ENCODE measurements around the gene TTC28.
"Not testable (repeated sequence)": the region's sequence is repeated elsewhere in the genome, so short reads cannot be mapped to it uniquely, and the experiment has no call there.

Gene TTC28

DNA sequence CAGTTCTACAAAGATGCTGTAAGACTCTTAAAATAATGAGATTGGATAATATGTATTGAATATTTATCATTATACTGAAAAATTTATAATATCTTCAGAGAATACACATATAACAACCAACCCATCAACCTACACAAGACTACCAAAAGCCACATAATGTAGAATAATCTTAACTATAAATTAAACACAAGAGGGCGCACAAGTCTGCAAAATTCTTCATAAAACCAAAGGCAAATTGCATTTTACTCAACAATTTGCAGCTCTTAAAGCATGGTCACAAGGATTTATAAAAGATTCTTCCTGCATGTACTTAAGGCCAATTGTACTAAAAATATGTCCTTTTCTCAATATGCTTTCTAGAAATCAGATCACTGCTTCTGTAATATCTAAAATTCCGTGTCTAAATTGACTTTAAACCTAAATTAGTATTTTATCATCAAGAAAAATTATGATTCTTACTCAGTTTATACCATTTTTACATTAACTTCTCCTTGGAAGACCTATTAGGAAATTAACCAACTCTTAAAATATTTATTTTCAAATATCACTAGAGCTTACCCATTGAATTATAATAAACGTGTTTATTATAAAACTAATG is 79.0 kb downstream of the TTC28 start:
- peak; percentile 23 for DNase-seq

DNA sequence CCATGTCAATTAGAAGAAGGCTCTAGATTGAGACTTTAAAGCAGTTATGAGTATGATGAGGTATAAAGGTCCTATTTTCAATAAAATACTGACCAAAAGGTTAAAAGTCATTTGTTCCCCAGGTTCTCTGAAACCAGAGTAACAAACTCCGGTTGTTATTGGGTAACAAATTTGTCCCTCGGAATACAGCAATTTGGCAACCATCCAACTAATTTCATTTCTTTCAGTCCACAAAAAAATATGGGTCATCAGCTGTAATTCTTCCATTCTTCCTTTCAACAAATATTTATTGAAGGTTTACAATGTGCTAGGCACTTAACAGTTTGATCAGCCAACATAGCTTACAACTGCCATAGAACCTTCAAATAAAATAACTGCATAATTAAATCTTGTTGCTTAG is 79.9 kb downstream of the TTC28 start:
- DNase-seq = no peak

DNA sequence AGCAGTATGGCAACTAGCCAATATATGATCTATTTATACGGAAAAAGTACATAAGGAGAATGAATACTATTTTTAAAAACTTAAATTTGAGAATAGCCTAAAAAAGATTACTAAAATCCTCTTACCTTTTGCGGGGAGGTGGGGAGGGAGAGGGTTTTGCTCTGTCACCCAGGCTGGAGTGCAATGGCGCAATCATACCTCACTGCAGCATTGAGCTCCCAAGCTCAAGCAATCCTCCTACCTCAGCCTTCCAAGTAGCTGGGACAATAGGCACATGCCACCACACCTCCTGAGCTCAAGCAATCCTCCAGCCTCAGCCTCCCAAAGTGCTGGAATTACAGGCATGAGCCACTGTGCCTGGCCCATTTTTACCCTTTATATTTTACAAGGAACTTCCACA is 82.0 kb downstream of the TTC28 start:
- DNase-seq = no peak

DNA sequence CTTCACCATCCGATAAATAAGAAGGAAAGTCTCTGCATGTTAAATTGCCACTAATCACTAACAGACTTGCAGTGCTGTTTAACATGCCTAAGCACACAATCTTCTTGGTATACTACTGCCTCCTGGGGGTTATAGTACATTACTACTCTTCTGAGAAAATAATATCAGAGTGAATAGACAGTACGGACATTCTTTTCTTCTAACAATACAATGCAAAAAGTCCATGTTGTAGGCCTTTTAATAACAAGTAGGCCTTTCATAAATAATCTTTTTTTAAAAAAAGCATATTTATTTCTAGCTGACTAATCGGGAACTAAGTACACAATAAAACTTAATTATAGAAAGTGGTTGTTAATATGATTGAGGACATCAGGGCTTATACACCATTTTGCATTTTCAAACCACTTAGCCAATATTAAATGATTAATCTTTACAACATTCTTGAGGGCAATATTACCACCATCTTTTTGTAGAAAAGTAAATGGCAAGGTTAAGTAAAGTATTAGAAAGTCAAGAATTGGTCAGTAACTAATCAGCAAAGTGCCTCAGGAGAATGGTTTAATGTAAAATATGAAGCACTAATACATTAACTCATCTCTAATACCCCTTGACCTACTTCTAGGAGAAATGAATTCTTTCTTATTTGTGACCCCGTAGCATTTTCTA is 84.7 kb downstream of the TTC28 start:
- DNase-seq = peak; percentile 41

DNA sequence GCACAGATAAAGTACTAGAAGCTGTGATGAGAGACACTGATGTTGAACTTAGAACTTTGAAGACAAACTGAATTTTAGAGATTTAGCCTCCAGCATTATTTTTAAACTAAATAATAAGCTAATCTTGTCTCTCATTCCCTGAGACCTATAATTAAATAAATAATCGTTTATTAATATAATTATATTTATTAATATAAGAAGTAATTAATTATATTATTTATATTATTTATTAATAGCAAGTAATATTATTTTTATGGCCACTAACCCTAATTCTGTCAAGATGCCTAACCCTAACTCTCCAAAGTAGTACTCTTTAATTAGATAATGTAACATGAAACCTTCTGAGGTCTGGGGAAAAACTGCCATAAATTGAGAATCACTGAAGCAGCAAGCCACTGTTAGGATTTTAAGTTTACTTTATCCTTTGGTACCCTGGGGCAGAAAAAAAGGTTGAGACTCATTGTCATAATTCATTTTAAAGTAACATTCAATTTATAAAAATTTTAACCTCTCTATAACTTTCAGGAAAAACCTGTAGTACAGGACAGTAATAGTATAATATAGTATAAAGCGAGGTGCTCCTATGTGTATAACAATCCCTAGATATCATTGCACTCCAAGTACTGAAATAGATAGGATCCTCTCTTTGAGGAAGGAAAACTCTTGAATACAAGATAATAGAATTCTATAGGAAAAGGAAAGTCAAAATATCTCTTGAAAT is 85.4 kb downstream of the TTC28 start:
- DNase-seq = no peak

DNA sequence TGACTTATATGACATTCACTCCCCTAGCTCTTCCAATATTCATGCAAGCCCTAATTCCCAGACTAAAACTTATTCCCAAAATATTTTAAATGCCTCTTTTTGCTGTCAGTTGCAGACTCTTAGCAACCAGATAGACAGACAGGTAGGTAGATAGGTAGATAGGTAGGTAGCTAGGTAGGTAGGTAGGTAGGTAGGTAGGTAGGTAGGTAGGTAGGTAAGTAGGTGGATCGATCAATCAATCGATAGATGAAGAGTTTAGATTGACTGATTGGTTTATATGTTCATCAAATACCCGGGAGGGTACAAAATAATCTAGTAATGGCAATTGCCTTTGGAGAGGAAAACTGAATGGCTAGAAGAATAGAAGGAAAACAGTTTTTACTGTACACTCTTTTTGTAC is 86.3 kb downstream of the TTC28 start:
- DNase-seq = no peak

DNA sequence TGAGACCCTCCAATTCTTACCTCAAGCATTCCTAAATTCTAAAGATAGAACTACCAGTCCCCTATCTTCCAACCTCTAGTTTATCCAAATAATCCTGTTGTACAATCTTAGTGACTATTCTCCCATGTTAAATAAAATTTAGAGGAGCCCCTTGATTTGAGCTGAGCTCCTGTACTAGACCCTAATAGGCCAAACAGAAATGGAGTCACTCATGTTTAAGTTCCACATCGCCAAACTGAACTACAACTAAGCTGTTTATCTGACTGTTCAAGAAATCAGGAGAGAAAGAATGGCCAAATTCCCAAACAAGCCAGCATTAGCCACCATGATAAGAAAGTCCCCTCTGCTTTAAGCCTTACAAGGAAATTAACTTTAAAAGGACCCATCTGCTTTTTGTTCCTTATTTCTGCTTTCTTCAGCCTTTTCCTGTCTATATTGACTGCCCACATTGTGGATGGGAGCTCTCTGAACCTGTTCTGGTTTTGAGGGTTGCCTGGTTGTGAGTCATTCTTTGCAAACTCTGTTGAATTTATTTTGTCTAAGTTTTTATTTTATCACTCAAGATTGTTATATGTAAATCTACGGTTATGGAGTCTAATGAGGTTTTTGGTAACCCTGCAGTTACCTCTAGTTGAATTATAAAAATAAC is 90.4 kb downstream of the TTC28 start:
- DNase-seq = no peak

DNA sequence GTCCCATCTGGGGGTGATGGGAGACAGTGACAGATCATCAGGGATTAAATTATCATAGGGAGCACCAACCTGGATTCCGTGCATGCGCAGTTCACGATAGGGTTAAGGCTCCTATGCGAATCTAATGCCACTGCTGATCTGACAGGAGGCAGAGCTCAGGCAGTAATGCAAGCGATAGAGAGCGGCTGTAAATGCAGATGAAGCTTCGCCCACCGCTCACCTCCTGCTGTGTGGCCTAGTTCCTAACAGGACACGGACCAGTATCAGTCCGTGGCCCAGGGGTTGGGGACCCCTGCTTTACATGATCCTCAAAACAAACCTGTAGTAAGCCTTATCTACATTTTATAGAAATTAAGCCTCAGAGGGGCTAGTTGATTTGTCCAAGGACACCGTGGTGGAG is 94.3 kb downstream of the TTC28 start:
- DNase-seq = no peak

DNA sequence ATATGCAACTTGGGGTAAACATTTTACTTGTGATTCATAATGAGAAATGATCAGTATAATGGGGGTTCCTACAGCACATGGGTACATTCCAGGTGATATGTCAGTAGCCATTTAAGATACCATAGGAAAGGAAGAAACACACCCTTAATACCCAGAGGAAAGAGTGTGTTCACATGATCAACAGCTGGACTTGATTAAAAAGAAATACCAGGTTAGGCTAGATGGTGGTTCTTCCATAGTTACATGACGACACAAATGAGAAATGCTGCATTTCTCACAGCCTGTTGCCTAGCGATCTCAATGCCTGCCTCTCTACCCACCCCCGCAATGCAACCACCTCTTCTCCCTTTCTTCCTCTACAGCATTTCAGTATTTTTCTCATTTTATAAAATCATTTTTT is 96.8 kb downstream of the TTC28 start:
- DNase-seq = no peak

DNA sequence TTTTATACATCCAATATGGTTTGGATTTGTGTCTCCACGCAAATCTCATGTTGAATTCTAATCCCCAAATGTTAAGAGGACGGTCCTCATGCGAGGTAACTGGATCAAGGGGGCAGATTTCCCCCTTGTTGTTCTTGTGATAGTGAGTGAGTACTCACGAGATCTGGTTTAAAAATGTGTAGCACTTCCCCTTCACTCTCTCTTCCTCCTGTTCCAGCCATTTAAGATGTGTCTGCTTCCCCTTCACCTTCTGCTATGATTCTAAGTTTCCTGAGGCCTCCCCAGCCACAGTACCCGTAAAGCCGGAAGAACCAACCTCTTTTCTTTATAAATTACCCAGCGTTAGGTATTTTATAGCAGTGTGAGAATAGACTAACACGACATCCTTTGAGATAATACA is 98.6 kb downstream of the TTC28 start:
- no peak for DNase-seq

DNA sequence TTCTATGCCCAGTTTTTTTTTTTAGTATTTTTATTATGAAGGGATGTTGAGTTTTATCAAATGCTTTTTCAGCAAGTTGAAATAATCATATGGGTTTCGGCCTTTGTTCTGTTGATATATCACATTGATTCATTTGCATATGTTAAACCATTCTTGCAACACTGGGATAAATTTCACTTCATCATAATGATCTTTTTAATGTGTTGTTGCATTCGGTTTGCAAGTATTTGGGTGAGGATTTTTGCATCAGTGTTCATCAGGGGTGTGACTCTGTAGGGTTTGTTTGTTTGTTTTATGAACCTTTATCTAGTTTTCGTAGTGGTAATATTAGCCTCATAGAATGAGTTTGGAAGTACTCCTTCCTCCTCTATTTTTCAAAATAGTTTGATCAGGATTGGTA is 103.5 kb downstream of the TTC28 start:
- no peak for DNase-seq

DNA sequence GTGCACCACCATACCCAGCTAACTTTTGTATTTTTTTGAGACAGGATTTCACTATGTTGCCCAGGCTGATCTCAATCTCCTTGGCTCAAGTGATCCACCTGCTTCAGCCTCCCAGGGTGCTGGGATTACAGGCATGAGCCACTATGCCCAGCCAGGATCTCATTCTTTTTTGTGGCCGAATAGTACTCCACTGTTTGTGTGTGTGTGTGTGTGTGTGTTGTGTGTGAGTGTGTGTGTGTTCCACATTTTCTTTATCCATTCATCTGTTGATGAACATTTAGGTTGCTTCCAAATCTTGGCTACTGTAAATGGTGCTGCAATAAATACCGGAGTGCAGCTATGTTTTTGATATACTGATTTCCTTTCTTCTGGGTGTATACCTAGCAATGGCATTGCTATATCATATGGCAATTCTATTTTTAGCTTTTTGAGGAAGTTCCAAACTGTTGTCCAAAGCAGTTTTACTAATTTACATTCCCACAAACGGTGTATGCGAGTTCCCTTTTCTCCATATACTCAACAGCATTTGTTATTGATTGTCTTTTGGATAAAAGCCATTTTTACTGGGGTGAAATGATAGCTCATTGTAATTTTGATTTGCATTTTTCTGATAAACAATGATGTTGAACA is 105.4 kb downstream of the TTC28 start:
- DNase-seq = no peak

DNA sequence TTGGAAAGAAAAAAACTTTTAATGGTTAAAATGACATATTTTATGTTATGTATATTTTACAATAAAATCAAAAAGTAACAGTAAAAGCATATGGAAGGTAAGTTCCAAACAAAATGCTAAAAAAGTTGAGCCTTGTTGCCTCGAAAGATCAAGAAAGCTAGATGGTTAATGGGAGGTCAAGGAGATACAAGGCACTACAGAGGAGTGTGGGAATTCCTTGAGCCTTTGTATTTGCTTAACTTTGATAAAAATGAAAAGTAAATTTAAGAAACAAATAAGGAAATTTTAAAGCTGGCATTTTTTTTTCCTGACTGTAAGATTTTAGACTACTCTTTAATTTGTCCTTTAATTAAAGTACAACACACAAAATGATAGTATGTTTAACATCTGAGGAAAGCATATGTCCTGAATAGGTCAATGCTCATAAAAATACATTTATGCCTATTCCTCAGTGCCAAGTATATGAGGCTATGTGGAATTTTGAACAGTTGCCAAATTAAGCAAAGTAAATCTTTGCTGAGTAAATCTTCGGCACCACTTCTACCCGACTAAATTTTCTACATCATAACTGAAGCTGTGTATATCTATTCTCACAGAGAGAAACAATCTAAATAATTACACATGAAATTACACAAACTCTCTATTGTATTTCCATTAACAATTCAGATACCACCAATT is 108.8 kb downstream of the TTC28 start:
- DNase-seq = no peak

DNA sequence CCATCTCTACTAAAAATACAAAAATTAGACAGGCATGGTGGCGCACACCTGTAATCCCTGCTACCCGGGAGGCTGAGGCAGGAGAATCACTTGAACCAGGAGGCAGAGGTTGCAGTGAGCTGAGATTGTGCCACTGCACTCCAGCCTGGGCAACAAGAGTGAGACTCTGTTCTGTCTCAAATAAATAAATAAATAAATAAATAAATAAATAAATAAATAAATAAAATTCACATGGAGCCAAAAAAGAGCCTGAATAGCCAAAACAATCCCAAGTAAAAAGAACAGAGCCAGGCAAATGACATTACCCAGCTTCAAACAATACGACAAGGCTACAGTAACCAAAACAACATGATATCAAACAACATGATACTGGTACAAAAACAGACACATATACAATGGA is 110.7 kb downstream of the TTC28 start:
- not testable (repeated sequence) for DNase-seq

DNA sequence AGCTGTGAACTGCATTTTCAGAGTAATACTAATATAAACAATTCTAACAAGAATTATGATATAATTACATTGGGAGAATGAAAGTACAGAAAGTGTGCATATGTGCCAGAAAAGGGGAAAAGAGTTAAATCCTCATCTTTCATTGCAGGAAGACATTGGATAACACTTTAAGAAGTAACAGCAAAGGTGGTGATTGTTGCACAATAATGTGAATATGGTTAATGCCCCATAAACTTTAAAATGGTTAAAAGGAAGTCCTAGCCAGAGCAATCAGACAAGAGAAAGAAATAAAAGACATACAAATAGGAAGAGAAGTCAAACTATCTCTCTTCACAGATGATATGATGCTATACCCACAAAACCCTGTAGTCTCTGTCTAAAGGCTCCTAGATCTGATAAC is 111.5 kb downstream of the TTC28 start:
- no peak for DNase-seq

DNA sequence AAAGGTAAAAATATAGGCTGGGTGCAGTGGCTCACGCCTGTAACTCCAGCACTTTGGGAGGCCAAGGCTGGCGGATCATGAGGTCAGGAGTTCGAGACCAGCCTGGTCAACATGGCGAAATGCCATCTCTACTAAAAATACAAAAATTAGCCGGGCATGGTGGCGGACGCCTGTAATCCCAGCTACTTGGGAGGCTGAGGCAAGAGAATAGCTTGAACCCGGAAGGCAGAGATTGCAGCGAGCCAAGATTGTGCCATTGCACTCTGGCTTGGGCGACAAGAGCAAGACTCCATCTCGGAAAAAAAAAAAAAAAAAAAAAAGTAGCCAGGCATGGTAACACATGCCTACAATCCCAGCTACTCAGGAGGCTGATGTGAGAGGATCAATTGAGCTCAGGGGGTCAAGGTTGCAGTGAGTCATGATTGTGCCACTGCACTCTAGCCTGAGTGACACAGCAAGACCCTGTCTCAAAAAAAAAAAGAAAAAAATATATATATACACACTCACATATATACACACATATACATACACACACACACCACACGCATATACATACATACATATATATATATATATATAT is 112.6 kb downstream of the TTC28 start:
- not testable (repeated sequence) for DNase-seq

DNA sequence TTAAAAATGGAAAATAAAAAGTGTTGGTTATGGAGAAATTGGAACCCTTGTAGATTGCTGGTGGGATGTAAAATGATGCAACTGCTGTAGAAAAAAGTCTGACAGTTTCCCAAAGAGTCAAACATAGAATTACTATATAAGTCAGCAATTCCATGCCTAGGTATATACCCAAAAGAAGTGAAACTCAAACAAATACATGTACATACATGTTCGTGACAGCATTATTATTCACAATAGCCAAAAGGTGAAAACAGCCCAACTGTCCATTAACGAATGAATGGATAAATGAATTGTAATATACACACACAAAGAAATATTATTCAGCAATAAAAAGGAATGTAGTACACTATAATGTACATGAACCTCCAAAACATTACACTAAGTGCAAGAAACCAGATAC is 116.0 kb downstream of the TTC28 start:
- no peak for DNase-seq

DNA sequence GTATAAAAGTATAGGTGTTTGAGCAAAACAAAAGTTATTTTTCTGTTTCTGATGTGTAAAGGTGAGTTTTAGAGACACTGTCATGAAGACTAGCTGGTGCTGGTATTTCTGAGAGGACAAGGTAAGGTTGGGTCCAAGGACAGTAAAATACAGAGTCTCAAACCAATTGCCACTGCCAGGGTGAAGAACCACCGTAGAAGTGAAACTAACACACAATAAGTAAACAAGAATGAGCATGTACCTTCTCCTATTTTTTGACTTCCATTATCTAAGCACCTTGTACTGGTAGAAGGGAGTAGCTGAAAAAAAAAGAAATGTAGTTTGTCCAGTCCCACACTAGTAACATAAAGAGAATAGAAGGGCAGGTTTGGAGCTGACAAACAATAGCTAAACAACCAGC is 117.3 kb downstream of the TTC28 start:
- no peak for DNase-seq

DNA sequence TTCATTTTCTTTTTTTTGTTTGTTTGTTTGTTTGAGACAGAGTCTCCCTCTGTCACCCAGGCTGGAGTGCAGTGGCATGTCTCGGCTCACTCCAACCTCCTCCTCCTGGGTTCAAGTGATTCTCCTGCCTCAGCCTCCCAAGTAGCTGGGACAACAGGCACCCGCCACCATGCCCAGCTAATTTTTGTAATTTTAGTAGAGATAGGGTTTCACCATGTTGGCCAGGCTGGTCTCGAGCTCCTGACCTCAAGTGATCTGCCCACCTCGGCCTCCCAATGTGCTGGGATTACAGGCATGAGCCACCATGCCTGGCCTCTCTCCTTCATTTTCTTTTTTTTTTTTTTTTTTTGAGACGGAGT is 118.9 kb downstream of the TTC28 start:
- DNase-seq = not testable (repeated sequence)

DNA sequence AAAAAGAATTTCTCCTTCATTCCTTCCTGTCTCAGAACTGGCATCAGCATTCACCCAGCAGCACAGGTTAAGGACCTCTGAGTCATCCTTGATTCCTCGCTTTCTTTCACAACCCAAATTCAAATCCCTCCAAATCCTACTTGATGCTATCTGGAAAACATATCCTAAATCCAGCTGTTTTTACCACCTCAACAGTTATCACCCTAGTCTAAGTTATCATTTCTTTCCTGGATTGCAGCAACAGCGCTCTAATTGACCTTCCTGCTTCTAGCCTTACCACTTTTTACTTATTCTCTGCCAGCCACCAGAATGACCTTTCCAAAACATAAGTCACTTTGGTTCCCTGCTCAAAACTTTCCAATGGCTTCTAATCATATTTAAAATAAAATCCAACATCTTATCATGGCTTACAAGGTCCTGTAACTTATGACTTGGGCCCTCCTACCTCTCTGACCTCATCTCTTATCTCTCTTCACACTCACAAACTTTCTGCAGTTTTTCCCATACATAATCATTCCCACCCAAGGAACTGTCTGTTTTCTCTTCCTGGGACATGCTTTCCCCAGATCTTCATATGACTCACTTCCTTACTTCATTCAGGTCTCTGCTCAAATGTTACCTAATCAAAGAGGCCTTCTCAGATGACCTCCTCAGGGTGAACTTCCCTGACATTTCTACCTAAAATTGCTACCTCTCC is 119.4 kb downstream of the TTC28 start:
- no peak for DNase-seq

DNA sequence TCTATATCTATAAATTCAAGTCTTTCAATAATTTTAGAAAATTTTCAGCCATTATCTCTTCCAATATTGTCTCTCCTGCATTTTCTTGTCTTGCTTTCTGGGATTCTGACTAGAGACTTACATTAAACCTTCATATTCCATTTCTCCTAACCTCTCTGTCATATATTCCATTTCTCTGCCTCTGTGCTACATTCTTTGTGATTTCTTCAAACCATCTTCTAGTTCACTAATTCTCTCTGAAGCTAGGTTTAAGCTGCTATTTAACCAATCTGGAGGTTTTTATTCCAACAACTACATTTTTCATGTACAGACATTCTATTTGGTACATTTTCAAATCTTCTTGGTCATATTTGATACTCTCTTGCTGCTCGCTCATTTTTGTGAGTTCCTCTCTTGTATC is 122.5 kb downstream of the TTC28 start:
- no peak for DNase-seq

Measured in DMS79 (cell line).